ENCODE results near the gene MRPL17.

DNA sequence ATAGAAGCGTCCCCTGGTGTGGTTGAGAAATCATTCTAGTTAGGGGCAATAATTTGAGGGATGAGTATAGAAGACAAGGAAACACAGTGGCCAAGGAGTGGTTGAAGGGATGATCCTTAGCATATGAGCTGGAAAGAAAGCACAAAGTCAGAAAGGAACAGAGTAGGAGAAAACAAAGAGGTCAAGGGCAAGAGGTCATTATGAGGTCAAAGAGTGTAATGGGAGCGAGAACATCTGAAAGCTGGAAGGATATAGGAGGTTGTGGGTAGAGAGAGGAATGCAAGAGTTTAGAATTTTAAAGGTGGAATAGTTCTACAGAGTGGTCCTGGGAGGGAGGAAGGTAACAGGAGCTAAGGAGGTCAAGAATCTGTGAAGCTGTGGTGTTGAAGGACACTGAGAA, 29.5 kb downstream of the MRPL17 start:
- TF ChIP-seq CEBPB (IDR thresholded peaks at IDR 0.05; ENCODE audit: low read depth) (no peak), SP1 (IDR thresholded peaks at IDR 0.05; ENCODE audit: low read depth) (no peak), EZH2 (IDR thresholded peaks at IDR 0.05) (no peak), JUND (IDR thresholded peaks at IDR 0.05) (no peak), RAD21 (IDR thresholded peaks at IDR 0.05; ENCODE audit: low read depth) (no peak), POLR2AphosphoS5 (IDR thresholded peaks at IDR 0.05; ENCODE audit: low read depth, low read length) (no peak), POLR2A (IDR thresholded peaks at IDR 0.05; ENCODE audit: borderline replicate concordance, extremely low read depth, insufficient read depth, insufficient read length) (no peak)
- TF ChIP-seq, protein P1, sequence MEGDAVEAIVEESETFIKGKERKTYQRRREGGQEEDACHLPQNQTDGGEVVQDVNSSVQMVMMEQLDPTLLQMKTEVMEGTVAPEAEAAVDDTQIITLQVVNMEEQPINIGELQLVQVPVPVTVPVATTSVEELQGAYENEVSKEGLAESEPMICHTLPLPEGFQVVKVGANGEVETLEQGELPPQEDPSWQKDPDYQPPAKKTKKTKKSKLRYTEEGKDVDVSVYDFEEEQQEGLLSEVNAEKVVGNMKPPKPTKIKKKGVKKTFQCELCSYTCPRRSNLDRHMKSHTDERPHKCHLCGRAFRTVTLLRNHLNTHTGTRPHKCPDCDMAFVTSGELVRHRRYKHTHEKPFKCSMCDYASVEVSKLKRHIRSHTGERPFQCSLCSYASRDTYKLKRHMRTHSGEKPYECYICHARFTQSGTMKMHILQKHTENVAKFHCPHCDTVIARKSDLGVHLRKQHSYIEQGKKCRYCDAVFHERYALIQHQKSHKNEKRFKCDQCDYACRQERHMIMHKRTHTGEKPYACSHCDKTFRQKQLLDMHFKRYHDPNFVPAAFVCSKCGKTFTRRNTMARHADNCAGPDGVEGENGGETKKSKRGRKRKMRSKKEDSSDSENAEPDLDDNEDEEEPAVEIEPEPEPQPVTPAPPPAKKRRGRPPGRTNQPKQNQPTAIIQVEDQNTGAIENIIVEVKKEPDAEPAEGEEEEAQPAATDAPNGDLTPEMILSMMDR (IDR thresholded peaks at IDR 0.05 in 2 of 3, conservative IDR thresholded peaks at IDR 0.05 in 1 of 3; ENCODE audit: borderline replicate concordance in 1 of 3, insufficient read depth in 1 of 3, low read depth in 2 of 3, low read length in 2 of 3), result no peak
- TF ChIP-seq, protein P2, sequence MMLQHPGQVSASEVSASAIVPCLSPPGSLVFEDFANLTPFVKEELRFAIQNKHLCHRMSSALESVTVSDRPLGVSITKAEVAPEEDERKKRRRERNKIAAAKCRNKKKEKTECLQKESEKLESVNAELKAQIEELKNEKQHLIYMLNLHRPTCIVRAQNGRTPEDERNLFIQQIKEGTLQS (IDR thresholded peaks at IDR 0.05), result no peak
